HG02763 (cell line): ENCODE data around the gene CDKN2AIPNL.
"Not testable (repeated sequence)": the region's sequence is repeated elsewhere in the genome, so short reads cannot be mapped to it uniquely, and the experiment has no call there.

ENCODE experiments used
- ATAC-seq: cut with Tn5 transposase; IDR thresholded peaks from one replicate; pipeline ENCODE4 v1.9.1; 2021; ENCODE audit warnings: mild to moderate bottlenecking, moderate library complexity; ENCODE audit not compliant: unreplicated experiment

Gene CDKN2AIPNL

DNA sequence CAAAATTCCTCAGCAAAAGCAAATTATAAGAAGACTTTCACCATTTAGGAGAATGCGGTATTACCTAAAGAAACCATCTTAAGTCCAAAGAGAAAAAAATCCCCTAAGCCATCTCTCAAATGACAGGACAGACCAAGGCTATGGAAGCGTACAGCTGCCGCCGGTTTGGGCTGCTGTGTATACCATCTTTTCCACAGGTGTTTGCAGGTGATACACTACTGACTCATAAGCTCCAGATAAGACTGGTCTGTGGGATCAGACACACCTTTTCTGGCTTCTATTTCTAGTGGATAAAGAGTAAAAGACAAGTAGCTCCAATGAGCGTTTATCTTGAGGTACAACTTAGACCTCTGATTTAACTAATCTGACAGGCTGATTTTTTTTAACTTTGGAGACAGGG lies 7.7 kb downstream of the CDKN2AIPNL start:
- no peak for ATAC-seq

DNA sequence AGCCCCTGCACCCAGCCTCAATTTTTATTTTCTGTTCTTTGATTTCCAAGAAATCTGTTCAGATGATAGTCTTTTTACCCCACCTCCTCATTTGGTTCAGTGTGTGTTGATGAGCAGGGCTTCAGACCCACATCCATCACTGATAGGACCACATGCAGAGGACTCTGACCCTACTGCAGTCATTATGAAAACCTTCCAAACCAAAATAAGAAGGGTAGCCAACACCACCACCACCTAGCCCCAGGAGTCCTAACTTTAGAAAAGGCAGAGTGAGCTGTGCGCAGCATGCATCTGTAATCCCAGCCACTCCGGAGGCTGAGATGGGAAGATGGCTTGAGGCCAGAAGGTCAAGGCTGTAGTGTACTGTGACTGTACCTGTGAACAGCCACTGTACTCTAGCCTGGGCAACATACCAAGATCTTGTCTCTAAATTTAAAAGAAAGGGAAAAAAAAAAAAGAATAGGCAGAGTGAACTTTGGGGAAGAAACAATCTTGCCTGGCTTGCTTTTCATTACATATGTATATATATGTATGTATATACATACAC lies 13.0 kb downstream of the CDKN2AIPNL start:
- ATAC-seq = no peak

GRCh38 chr5:134397196-134397595 lies 14.5 kb downstream of the CDKN2AIPNL start:
- no peak for ATAC-seq

- ATAC-seq = no peak
Measured at GRCh38 chr5:134396274-134396673, 15.4 kb downstream of the CDKN2AIPNL start.

- no peak for ATAC-seq
Measured at GRCh38 chr5:134394932-134395331, 16.7 kb downstream of the CDKN2AIPNL start.

DNA sequence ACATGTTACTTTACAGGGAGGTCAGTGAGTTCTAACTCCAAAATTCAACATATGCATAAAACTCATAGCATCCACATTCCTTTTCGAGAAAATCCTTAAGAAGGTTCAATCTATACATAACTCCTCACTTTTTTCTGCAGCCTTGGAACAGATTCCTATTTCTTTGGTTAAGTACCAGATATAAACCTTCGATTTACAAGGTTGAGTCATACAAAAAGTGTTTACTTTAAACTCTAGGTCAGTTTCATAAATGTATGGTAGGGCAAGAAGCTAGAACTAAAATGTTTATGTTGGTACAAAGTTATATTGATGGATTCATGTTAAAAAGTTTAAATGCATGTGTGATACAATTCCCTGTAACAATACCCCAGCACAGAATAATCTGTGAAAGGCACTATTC lies 19.4 kb downstream of the CDKN2AIPNL start:
- ATAC-seq = no peak

DNA sequence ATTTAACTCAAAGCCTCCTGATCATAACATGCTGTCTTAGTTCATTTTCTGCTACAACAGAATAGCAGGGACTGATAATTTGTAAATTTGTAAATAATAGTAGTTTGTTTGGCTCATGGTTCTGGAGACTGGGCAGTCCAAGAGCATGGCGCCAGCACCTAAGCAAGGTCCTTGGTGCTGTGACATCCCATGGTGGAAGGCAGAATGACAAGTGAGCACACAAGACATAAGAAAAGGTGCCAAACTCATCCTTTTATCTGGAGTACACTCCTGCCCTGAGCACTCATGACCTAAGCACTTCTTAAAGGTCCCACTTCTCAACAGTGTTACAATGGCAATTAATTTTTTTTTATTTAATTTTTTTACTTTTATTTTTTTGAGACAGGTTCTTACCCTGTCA lies 24.2 kb downstream of the CDKN2AIPNL start:
- no peak for ATAC-seq

DNA sequence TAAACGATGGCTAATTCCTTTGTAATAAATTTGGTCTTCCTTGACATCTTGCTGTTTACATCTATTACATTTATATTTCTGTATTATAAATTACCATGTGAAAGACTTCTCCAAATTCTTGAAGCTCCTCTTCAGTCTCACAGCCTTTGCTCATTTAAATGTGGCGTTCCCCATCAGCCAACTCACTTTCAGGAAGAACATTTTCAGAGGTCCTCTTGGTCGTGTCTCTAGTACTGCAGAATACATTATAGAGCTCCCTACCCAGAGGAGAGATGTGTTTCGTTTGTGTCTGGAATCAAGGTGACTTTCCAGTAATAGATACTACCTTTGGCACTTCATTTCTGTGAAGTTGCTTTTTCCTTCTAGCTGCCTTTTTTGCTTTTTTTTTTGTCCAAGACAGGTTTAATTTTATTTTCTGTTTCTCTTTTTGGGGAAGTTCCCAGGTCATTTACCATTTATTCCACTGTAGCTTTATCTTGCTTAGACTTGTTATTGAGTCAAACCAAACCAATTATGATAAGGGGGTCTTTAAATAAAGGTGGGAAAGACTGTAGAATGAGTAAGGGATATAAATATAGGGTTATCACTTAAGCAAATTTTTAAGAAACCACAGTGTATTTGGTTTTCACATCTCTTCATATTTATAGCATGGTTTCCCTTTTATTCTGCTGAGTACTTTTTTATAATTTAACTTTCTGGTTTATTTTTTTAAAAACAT lies 27.5 kb downstream of the CDKN2AIPNL start:
- no peak for ATAC-seq

- ATAC-seq = not testable (repeated sequence)
Measured at GRCh38 chr5:134382204-134382603, 29.5 kb downstream of the CDKN2AIPNL start.

- ATAC-seq = no peak
Measured at GRCh38 chr5:134380346-134380745, 31.3 kb downstream of the CDKN2AIPNL start.

DNA sequence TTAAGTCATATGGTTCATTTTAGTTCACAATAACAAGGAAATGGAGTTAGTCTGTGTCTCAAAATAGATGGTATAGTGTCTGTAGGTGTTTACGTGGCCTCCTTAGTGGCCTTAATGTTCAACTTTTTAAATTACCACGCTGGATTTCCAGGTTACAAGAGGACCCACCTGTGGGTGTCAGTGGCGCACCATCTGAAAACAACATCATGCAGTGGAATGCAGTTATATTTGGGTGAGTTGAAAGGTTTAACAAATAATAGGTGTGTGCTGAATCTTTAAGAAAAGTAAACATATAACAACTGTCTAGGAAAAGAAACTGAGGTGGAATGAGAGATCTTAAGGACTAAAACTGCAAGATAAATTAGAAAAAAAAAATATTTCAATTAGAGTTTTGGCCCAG lies 37.4 kb downstream of the CDKN2AIPNL start:
- no peak for ATAC-seq

GRCh38 chr5:134373633-134374032 lies 38.0 kb downstream of the CDKN2AIPNL start:
- not testable (repeated sequence) for ATAC-seq

DNA sequence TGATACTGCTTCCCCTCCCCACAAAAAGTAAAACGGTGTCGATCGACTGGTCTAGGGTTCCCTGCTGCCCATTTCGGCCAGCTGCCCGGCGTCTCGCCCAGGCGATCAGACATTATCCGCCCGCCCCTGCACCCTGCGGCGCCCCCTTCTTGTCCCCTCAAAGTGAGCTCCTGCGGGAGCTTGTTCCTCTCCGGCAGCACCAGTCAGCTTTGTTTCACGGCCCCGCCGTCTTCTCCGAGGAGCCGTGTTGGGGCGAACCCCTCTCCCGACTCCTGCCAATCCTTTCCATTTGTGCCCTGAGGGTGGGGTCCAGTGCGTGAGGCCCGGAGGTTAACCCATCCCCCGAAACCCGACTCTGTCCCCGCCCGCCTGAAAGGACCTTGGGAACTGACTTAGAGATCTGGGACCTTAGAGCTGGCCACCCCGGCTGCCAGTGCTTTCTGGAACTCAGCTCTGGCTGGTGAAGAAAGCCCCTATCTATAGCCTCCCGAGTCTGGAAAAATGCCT lies 39.8 kb downstream of the CDKN2AIPNL start:
- peak; percentile 5 for ATAC-seq

GRCh38 chr5:134370871-134371833 lies 40.5 kb downstream of the CDKN2AIPNL start, which contains the start of gene UBE2B:
Gene UBE2B, plus strand, starts transcription at chr5:134371569. Its CDS starts 27 bp downstream, at chr5:134371596.
- ATAC-seq = peak; percentile 77

DNA sequence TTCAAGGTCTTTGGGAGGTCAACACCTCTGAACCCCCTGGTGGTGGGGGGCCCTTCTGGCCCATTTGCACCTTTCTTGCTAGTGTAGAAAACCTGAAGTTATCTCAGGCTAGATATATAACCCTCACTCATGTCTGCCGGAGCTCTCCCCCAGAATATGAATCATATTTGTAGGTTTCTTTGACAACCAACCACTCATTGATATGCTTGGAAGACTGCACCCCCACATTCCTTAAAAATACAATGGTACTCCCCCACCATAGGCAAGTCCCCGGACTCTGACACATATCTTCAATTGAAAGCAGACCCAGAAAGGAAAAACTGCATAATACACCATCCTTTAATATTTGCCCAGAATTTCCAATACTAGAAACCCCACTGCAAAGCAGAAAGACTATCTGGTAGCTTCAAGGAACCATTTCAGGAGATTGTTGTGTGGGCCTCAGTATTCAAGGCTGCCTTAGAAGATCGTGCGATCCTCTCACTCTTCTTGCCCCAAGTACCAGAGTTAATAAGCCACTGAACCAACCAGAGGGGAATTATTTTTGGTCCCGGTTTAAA lies 41.3 kb downstream of the CDKN2AIPNL start:
- peak; percentile 6 for ATAC-seq

- no peak for ATAC-seq
Measured at GRCh38 chr5:134365604-134366003, 46.1 kb downstream of the CDKN2AIPNL start.

DNA sequence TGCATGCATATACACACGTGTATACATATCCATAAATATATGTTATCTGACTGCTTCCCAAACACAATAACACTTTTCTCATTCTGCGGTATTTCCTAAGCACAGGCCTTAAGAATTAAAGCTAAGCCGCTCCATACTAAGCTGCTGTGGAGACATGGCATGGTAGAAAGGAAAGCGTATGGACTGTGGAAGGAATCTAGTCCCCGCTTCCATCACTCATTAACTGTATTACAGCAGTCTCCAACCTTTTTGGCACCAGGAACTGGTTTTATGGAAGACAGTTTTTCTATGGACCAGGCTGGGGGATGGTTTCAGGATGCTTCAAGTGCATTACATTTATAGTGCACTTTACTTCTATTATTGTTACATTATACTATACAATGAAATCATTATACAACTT lies 56.0 kb downstream of the CDKN2AIPNL start:
- no peak for ATAC-seq
